OCI-LY7 (cell line): ENCODE results near the gene MRPL36. TPM values are rescaled to one million over a fixed set of nuclear protein-coding genes. Genes with fewer than 3 reads are reported as not detected.

ENCODE experiments used
- Bru-seq: library from RNA; stranded (reverse); fragments of 400-500 nt; gene quantifications from one replicate; lab custom pipeline; 2021; lab: Mats Ljungman, UMichigan
- BruChase-seq, 2 experiments: library from RNA; stranded (reverse); fragments of 400-500 nt; gene quantifications; one replicate each; lab custom pipeline; 2021; lab: Mats Ljungman, UMichigan
- BruUV-seq: library from RNA; stranded (reverse); fragments of 400-500 nt; replicated peaks from 2 replicates; lab custom pipeline; 2021; lab: Mats Ljungman, UMichigan
- CTCF ChIA-PET: fragments of 300-600 bp; sonication (Branson Sonifier 250); formaldehyde crosslinking; loops from one replicate; lab custom pipeline; 2022; ENCODE audit warnings: antibody characterized with exemption; ENCODE audit not compliant: unreplicated experiment; lab: Charles Lee
- POLR2A ChIA-PET: fragments of 300-600 bp; sonication (Branson Sonifier 250); formaldehyde crosslinking; loops from one replicate; lab custom pipeline; 2022; ENCODE audit warnings: antibody characterized with exemption; lab: Charles Lee
- DNase-seq: peaks from one replicate; pipeline ENCODE4 v3.0.0-alpha.2; 2015; ENCODE audit warnings: low spot score
- H2AFZ ChIP-seq: fragments of 200-600 bp; sonication (generic), shearing (Covaris generic); 2 replicates; pipeline ENCODE4 v1.6.1; 2014; ENCODE audit warnings: mild to moderate bottlenecking, antibody characterized with exemption, low read length, moderate library complexity
- H3K27ac ChIP-seq: fragments of 200-600 bp; sonication (generic); 2 replicates; pipeline ENCODE4 v1.5.1; 2014; ENCODE audit warnings: mixed run types, low read depth, mild to moderate bottlenecking, moderate library complexity, low read length, inconsistent platforms; ENCODE audit not compliant: poor library complexity, severe bottlenecking
- H3K36me3 ChIP-seq: fragments of 200-600 bp; sonication (generic); 2 replicates; pipeline ENCODE4 v1.6.1; 2014; ENCODE audit warnings: mild to moderate bottlenecking, antibody characterized with exemption, low read length, moderate library complexity, mixed read lengths; ENCODE audit not compliant: insufficient read depth
- H3K4me1 ChIP-seq: fragments of 200-600 bp; sonication (generic); 2 replicates; pipeline ENCODE4 v1.5.1; 2014; ENCODE audit warnings: mild to moderate bottlenecking, low read length; ENCODE audit not compliant: insufficient read depth, poor library complexity, severe bottlenecking
- H3K4me2 ChIP-seq: fragments of 200-600 bp; sonication (generic); 2 replicates; pipeline ENCODE4 v1.6.1; 2014; ENCODE audit warnings: mild to moderate bottlenecking, low read length
- H3K4me3 ChIP-seq: fragments of 200-600 bp; sonication (generic); 2 replicates; pipeline ENCODE4 v1.5.1; 2014; ENCODE audit warnings: mild to moderate bottlenecking, low read depth, low read length; ENCODE audit not compliant: poor library complexity, severe bottlenecking
- H3K79me2 ChIP-seq: fragments of 200-600 bp; sonication (generic); 2 replicates; pipeline ENCODE4 v1.6.1; 2016; ENCODE audit warnings: low read depth, mild to moderate bottlenecking, low read length, moderate library complexity, mixed read lengths; ENCODE audit not compliant: insufficient read depth
- H3K9me2 ChIP-seq: fragments of 200-600 bp; sonication (generic); 2 replicates; pipeline ENCODE4 v1.6.1; 2016; ENCODE audit warnings: mild to moderate bottlenecking, low read length, mixed read lengths; ENCODE audit not compliant: insufficient read depth
- H3K9me3 ChIP-seq: fragments of 200-600 bp; sonication (generic); 2 replicates; pipeline ENCODE4 v1.6.1; 2014; ENCODE audit warnings: mild to moderate bottlenecking, mixed run types, low read length, mixed read lengths
- H4K20me1 ChIP-seq: fragments of 200-600 bp; sonication (generic); 2 replicates; pipeline ENCODE4 v1.6.1; 2014; ENCODE audit warnings: mild to moderate bottlenecking, antibody characterized with exemption, low read length, moderate library complexity, mixed read lengths; ENCODE audit not compliant: insufficient read depth
- EZH2phosphoT487 ChIP-seq: fragments of 200-600 bp; sonication (generic); IDR thresholded peaks from 2 replicates; pipeline ENCODE4 v1.6.1; 2018; ENCODE audit warnings: low read depth, borderline replicate concordance, mild to moderate bottlenecking, mixed run types, antibody characterized with exemption, low read length, moderate library complexity, mixed read lengths
- intact Hi-C: fragments of 100-400 bp; cut with micrococcal nuclease; formaldehyde crosslinking; loops from one replicate; pipeline ENCODE4 v1.10.0; 2022; ENCODE audit not compliant: unreplicated experiment
- long read RNA-seq: library from polyadenylated mRNA; stranded (forward); transcript quantifications from one replicate; pipeline ENCODE4 v2.0.0, GENCODE V29; 2022
- total RNA-seq, 2 experiments: library from RNA; depleted of rRNA in 1 of 2; stranded (reverse); fragments of >200 nt in 1 of 2; shearing (Covaris generic) in 1 of 2; gene quantifications; 2 replicates each; pipeline ENCODE4 v1.2.3, GENCODE V29; 2014 to 2022
- TF ChIP-seq, protein P1 (sequence below): fragments of 200-600 bp; sonication (generic); conservative IDR thresholded peaks from 2 replicates; pipeline ENCODE4 v1.5.1; 2014; ENCODE audit warnings: mild to moderate bottlenecking, antibody characterized with exemption, low read length, moderate library complexity, mixed read lengths

Gene MRPL36
- total RNA-seq (2014; rRNA removed; shearing (Covaris generic)): 82.5 and 91.7 TPM in 2 replicates
- total RNA-seq (2022): 78.6 and 93.8 TPM in 2 replicates
- Bru-seq, nascent RNA: percentile 77 among the genes with signal in this experiment
- BruChase-seq, experiment 1, labeled RNA remaining after a 6-hour chase: percentile 74 among the genes with signal in this experiment
- percentile 85 among the genes with signal in this experiment for BruChase-seq, experiment 2, labeled RNA remaining after a 2-hour chase
- long read RNA-seq, transcript MRPL36-204 (2 exons, 686 nt): major isoform, 51 of 102 reads
- long read RNA-seq, transcript MRPL36-202 (2 exons, 610 nt): minor isoform, 31 of 102 reads
- long read RNA-seq, partial matches to known transcripts: 0 of 102 reads
- long read RNA-seq, other reads (novel, unspliced or antisense): 20 of 102 reads

- ChIA-PET POLR2A (interaction anchor here (0.5 to 1.1 kb wide), 3 partner anchors 9 to 83 kb away, joined by 3 to 4 read pairs (median 3); no protein-coding TSS in a partner anchor), CTCF (interaction anchor here (0.8 kb wide), 1 partner anchor 36 kb away, joined by 3 read pairs; no protein-coding TSS in a partner anchor)
- H3K79me2 ChIP-seq: peaks cover 63% of the 10 kb centered on the region
- peak within 1 kb of the TSS; percentile 79 for H3K27ac ChIP-seq
- peak within 1 kb of the TSS; percentile 33; the same call in 1 of the 2 replicates for H2AFZ ChIP-seq
- no TSS peak for BruUV-seq
- H3K36me3 ChIP-seq: peaks cover 56% of the 10 kb centered on the region
- peak; percentile 93 for DNase-seq
- peaks cover 23% of the 10 kb centered on the region for H3K4me1 ChIP-seq
- peaks cover 5% of the 10 kb centered on the region; the same call in 1 of the 2 replicates for H4K20me1 ChIP-seq
- H3K4me3 ChIP-seq: peak within 1 kb of the TSS; percentile 87
- TF ChIP-seq, protein P1, sequence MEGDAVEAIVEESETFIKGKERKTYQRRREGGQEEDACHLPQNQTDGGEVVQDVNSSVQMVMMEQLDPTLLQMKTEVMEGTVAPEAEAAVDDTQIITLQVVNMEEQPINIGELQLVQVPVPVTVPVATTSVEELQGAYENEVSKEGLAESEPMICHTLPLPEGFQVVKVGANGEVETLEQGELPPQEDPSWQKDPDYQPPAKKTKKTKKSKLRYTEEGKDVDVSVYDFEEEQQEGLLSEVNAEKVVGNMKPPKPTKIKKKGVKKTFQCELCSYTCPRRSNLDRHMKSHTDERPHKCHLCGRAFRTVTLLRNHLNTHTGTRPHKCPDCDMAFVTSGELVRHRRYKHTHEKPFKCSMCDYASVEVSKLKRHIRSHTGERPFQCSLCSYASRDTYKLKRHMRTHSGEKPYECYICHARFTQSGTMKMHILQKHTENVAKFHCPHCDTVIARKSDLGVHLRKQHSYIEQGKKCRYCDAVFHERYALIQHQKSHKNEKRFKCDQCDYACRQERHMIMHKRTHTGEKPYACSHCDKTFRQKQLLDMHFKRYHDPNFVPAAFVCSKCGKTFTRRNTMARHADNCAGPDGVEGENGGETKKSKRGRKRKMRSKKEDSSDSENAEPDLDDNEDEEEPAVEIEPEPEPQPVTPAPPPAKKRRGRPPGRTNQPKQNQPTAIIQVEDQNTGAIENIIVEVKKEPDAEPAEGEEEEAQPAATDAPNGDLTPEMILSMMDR: no peak
- no peak for TF ChIP-seq EZH2phosphoT487
- no peaks in the 10 kb centered on the region for H3K9me2 ChIP-seq
- intact Hi-C loops: loop anchor here (1.0 to 10.0 kb wide), 3 partner anchors 35 to 485 kb away; no protein-coding TSS in a partner anchor
- H3K4me2 ChIP-seq: peak within 1 kb of the TSS; percentile 96
- H3K9me3 ChIP-seq: no peaks in the 10 kb centered on the region
Measured at GRCh38 chr5:1799602-1800471, at the start of gene MRPL36. TSS of gene MRPL36 (minus strand) at chr5:1799837. CDS start at chr5:1798935, 902 bp downstream.

DNA sequence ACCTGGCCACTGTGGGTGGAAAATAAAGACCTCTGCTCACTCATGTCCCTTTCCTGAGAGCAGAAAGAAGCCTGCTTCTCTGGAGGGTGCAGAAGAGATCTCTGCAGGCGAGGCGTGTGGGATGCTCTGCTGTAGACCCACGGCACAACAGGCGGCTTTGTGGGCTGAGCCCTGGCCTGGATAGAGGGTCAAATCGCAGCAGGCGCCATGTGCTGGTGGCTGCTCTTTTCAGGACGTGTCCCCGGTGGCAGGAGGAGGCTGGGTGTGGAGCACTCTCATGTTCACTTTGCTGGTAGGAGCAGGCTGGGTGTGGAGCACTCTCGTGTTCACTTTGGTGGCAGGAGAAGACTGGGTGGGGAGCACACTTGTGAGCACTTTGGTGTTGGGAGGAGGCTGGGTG, 48.0 kb upstream of the MRPL36 start:
- TF ChIP-seq EZH2phosphoT487: no peak
- TF ChIP-seq, protein P1: no peak
- Histone ChIP-seq H3K4me1 (no peaks in the 10 kb centered on the region), H3K4me2 (no peak overlapping the region), H3K4me3 (no peak overlapping the region), H3K36me3 (no peaks in the 10 kb centered on the region), H3K79me2 (no peaks in the 10 kb centered on the region), H3K9me3 (no peaks in the 10 kb centered on the region), H3K9me2 (no peaks in the 10 kb centered on the region), H2AFZ (no peak overlapping the region), H3K27ac (no peak overlapping the region), H4K20me1 (no peaks in the 10 kb centered on the region)
- BruUV-seq: no TSS peak
- intact Hi-C loops: no loop called here
- ChIA-PET CTCF (no interaction called here), POLR2A (no interaction called here)
- DNase-seq: no peak
